TTC549 (cell line): ENCODE data around the gene SERPINB1.

ENCODE experiments used
- FAIRE-seq: peaks from 2 replicates; lab custom pipeline; 2012; peaks lifted over from hg19 to GRCh38; lab: Jason Lieb, UNC

Gene SERPINB1

GRCh38 chr6:2845880-2846208 is 4.2 kb upstream of the SERPINB1 start:
- FAIRE-seq = no peak

GRCh38 chr6:2844008-2844407 is 2.3 kb upstream of the SERPINB1 start:
- FAIRE-seq = no peak

GRCh38 chr6:2843138-2843740 is 1.6 kb upstream of the SERPINB1 start:
- FAIRE-seq = no peak

GRCh38 chr6:2842139-2842552 is 483 bp upstream of the SERPINB1 start:
- no peak for FAIRE-seq

GRCh38 chr6:2840749-2841061 is 958 bp downstream of the SERPINB1 start:
- no peak for FAIRE-seq

- FAIRE-seq = no peak
These were observed 1.5 kb downstream of the SERPINB1 start for GRCh38 chr6:2839982-2840748.

GRCh38 chr6:2839195-2839981 is 2.3 kb downstream of the SERPINB1 start:
- FAIRE-seq = no peak

- no peak for FAIRE-seq
These were observed 3.4 kb downstream of the SERPINB1 start for GRCh38 chr6:2838251-2838650.

GRCh38 chr6:2834262-2834661 is 7.4 kb downstream of the SERPINB1 start:
- no peak for FAIRE-seq

- no peak for FAIRE-seq
These were observed 10.3 kb downstream of the SERPINB1 start for GRCh38 chr6:2831392-2831791.

- no peak for FAIRE-seq
These were observed 11.5 kb downstream of the SERPINB1 start for GRCh38 chr6:2830183-2830582.

- no peak for FAIRE-seq
These were observed 12.4 kb downstream of the SERPINB1 start for GRCh38 chr6:2829253-2829652.

GRCh38 chr6:2828629-2829028 is 13.0 kb downstream of the SERPINB1 start:
- FAIRE-seq = no peak

- FAIRE-seq = no peak
These were observed 14.5 kb downstream of the SERPINB1 start for GRCh38 chr6:2827142-2827541.

- no peak for FAIRE-seq
These were observed 15.5 kb downstream of the SERPINB1 start for GRCh38 chr6:2826131-2826530.

GRCh38 chr6:2823104-2823850 is 18.4 kb downstream of the SERPINB1 start:
- no peak for FAIRE-seq

- no peak for FAIRE-seq
These were observed 20.1 kb downstream of the SERPINB1 start for GRCh38 chr6:2821554-2821953.

GRCh38 chr6:2820415-2820814 is 21.2 kb downstream of the SERPINB1 start:
- FAIRE-seq = no peak

GRCh38 chr6:2819978-2820377 is 21.7 kb downstream of the SERPINB1 start:
- no peak for FAIRE-seq

GRCh38 chr6:2819115-2819514 is 22.5 kb downstream of the SERPINB1 start:
- FAIRE-seq = no peak

GRCh38 chr6:2818593-2818992 is 23.1 kb downstream of the SERPINB1 start:
- no peak for FAIRE-seq

GRCh38 chr6:2817903-2818443 is 23.7 kb downstream of the SERPINB1 start:
- no peak for FAIRE-seq

- FAIRE-seq = no peak
These were observed 25.5 kb downstream of the SERPINB1 start for GRCh38 chr6:2816158-2816557.
